DOHH2 (cell line): ENCODE data around the gene PLAAT3.

Experiments
- H3F3A ChIP-seq: fragments of 200-600 bp; sonication (generic), shearing (Covaris generic); 2 replicates; pipeline ENCODE4 v1.6.0; 2016; ENCODE audit warnings: antibody characterized with exemption, mild to moderate bottlenecking; ENCODE audit not compliant: control insufficient read depth, insufficient read depth
- H3K27ac ChIP-seq: fragments of 200-600 bp; sonication (generic); 2 replicates; pipeline ENCODE4 v1.5.1; 2014; ENCODE audit warnings: low read depth, mild to moderate bottlenecking, low read length, moderate library complexity
- H3K27me3 ChIP-seq: fragments of 200-600 bp; sonication (generic); 2 replicates; pipeline ENCODE4 v1.6.1; 2014; ENCODE audit warnings: mild to moderate bottlenecking, low read length, mixed read lengths; ENCODE audit not compliant: control insufficient read depth
- H3K36me3 ChIP-seq: fragments of 200-600 bp; sonication (generic); 2 replicates; pipeline ENCODE4 v1.6.1; 2014; ENCODE audit warnings: mild to moderate bottlenecking, low read length, moderate library complexity, mixed read lengths; ENCODE audit not compliant: control insufficient read depth
- H3K4me1 ChIP-seq: fragments of 200-600 bp; sonication (generic); 2 replicates; pipeline ENCODE4 v1.6.1; 2014; ENCODE audit warnings: mild to moderate bottlenecking, low read length, mixed read lengths; ENCODE audit not compliant: control insufficient read depth
- H3K4me2 ChIP-seq: fragments of 200-600 bp; sonication (generic); 2 replicates; pipeline ENCODE4 v1.6.0; 2014; ENCODE audit warnings: mild to moderate bottlenecking, low read length, moderate library complexity
- H3K4me3 ChIP-seq: fragments of 200-600 bp; sonication (generic); 2 replicates; pipeline ENCODE4 v1.5.1; 2014; ENCODE audit warnings: mild to moderate bottlenecking, low read length, mixed read lengths
- H3K79me2 ChIP-seq: fragments of 200-600 bp; sonication (generic); 2 replicates; pipeline ENCODE4 v1.6.1; 2014; ENCODE audit warnings: mild to moderate bottlenecking, low read length, mixed read lengths; ENCODE audit not compliant: control insufficient read depth
- H3K9me2 ChIP-seq: fragments of 200-600 bp; sonication (generic); replicated peaks from 2 replicates; pipeline ENCODE4 v1.6.1; 2014; ENCODE audit warnings: mild to moderate bottlenecking, low read length, mixed read lengths; ENCODE audit not compliant: control insufficient read depth
- H3K9me3 ChIP-seq: fragments of 200-600 bp; sonication (generic); 2 replicates; pipeline ENCODE4 v1.6.1; 2014; ENCODE audit warnings: antibody characterized with exemption, low read length, mixed read lengths; ENCODE audit not compliant: control insufficient read depth, insufficient read depth
- H4K20me1 ChIP-seq: fragments of 200-600 bp; sonication (generic); 2 replicates; pipeline ENCODE4 v1.6.0; 2014; ENCODE audit warnings: low read depth, mild to moderate bottlenecking, antibody characterized with exemption, low read length, moderate library complexity; ENCODE audit not compliant: control insufficient read depth, insufficient read depth
- EZH2phosphoT487 ChIP-seq: fragments of 200-600 bp; sonication (generic); IDR thresholded peaks from 2 replicates; pipeline ENCODE4 v1.6.1; 2017; ENCODE audit warnings: borderline replicate concordance, mild to moderate bottlenecking, antibody characterized with exemption, low read length, moderate library complexity, mixed read lengths
- TF ChIP-seq, protein P1 (sequence below): fragments of 200-600 bp; sonication (generic); IDR thresholded peaks from one replicate; pipeline ENCODE4 v1.5.1; 2014; ENCODE audit warnings: antibody characterized with exemption, mild to moderate bottlenecking, low read depth, low read length; ENCODE audit not compliant: poor library complexity, severe bottlenecking

Gene PLAAT3

DNA sequence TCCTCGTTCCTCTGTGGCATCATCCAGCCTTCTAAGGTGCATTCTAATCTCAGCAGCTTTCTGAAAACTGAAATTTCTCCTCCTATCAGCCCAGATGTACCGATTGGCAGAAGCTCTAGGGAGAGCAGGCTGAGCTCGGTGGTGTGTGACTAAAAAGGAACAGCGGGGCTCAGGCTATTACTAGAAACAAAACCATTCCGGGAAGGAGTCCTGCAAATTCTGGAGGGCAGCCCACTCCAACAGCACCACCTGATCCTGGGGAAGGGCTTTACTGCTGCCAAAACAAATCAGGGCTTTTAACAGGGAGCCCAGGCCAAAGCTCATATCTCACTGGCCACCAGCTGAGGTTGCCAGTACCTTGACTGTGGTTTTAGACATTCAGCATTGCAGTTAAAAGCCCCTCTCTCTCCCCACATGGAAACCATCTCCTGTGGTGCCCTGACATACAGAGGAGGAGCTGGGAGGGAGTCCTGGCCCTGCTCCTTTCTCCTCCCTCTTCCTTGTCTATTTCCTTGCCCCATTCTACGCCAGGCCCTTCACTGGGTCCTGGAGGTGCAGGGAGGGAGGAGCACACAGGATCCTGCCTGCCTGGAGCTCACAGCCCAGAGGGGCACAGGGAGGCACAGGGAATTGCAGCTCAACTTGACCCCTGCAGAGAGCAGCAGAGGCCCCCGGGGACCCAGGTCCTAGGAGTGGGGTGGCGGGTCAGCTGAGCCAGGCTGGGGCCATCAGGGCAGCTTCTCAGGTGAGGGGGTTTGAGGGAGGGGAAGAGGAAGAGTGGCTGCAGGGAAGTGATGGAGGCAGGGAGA is 76.7 kb downstream of the PLAAT3 start:
- H3K9me2 ChIP-seq: no peaks in the 10 kb centered on the region
- no peaks in the 10 kb centered on the region for H4K20me1 ChIP-seq
- no peaks in the 10 kb centered on the region for H3K79me2 ChIP-seq
- peaks cover 9% of the 10 kb centered on the region for H3K4me1 ChIP-seq
- H3K27ac ChIP-seq: no peak overlapping the region
- H3K4me3 ChIP-seq: no peak overlapping the region
- no peaks in the 10 kb centered on the region for H3K36me3 ChIP-seq
- H3K4me2 ChIP-seq: peak overlapping the region; percentile 50
- TF ChIP-seq, protein P1, sequence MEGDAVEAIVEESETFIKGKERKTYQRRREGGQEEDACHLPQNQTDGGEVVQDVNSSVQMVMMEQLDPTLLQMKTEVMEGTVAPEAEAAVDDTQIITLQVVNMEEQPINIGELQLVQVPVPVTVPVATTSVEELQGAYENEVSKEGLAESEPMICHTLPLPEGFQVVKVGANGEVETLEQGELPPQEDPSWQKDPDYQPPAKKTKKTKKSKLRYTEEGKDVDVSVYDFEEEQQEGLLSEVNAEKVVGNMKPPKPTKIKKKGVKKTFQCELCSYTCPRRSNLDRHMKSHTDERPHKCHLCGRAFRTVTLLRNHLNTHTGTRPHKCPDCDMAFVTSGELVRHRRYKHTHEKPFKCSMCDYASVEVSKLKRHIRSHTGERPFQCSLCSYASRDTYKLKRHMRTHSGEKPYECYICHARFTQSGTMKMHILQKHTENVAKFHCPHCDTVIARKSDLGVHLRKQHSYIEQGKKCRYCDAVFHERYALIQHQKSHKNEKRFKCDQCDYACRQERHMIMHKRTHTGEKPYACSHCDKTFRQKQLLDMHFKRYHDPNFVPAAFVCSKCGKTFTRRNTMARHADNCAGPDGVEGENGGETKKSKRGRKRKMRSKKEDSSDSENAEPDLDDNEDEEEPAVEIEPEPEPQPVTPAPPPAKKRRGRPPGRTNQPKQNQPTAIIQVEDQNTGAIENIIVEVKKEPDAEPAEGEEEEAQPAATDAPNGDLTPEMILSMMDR: no peak
- no peak for TF ChIP-seq EZH2phosphoT487
- H3K9me3 ChIP-seq: no peaks in the 10 kb centered on the region
- 0 out of 2 replicates have a peak, but pooled peaks cover 7% of the 10 kb centered on the region for H3K27me3 ChIP-seq
- no peaks in the 10 kb centered on the region for H3F3A ChIP-seq

GRCh38 chr11:63536669-63537292 is 77.5 kb downstream of the PLAAT3 start, which contains the start of gene PLAAT4:
Gene PLAAT4 (plus strand): TSS chr11:63536808. CDS start chr11:63536869, 61 bp downstream.
- Histone ChIP-seq H3K9me2 (no peaks in the 10 kb centered on the region), H3F3A (no peaks in the 10 kb centered on the region), H3K79me2 (no peaks in the 10 kb centered on the region), H3K27ac (no peak within 1 kb of the TSS), H3K27me3 (0 out of 2 replicates have a peak, but pooled peaks cover 7% of the 10 kb centered on the region), H3K4me3 (peak within 1 kb of the TSS; percentile 41), H3K4me1 (peaks cover 14% of the 10 kb centered on the region), H3K4me2 (peak within 1 kb of the TSS; percentile 50), H3K9me3 (no peaks in the 10 kb centered on the region), H3K36me3 (no peaks in the 10 kb centered on the region), H4K20me1 (no peaks in the 10 kb centered on the region)
- TF ChIP-seq, protein P1: no peak
- TF ChIP-seq EZH2phosphoT487: no peak

GRCh38 chr11:63535734-63536133 is 78.5 kb downstream of the PLAAT3 start:
- H3K9me3 ChIP-seq: no peaks in the 10 kb centered on the region
- H3K4me2 ChIP-seq: no peak overlapping the region
- TF ChIP-seq, protein P1: no peak
- TF ChIP-seq EZH2phosphoT487: no peak
- no peaks in the 10 kb centered on the region for H3K9me2 ChIP-seq
- no peaks in the 10 kb centered on the region for H3K36me3 ChIP-seq
- no peaks in the 10 kb centered on the region for H4K20me1 ChIP-seq
- H3K27ac ChIP-seq: no peak overlapping the region
- H3F3A ChIP-seq: no peaks in the 10 kb centered on the region
- H3K27me3 ChIP-seq: 0 out of 2 replicates have a peak, but pooled peaks cover 7% of the 10 kb centered on the region
- H3K79me2 ChIP-seq: no peaks in the 10 kb centered on the region
- no peak overlapping the region for H3K4me3 ChIP-seq
- H3K4me1 ChIP-seq: peaks cover 21% of the 10 kb centered on the region
